Activated CD4-positive, alpha-beta T cell treated with anti-CD3 and anti-CD28 coated beads, Interleukin-2, amount 50 U/mL, for 4 hours (primary cell): ENCODE data around the gene IQGAP3.
"Not testable (repeated sequence)": the region's sequence is repeated elsewhere in the genome, so short reads cannot be mapped to it uniquely, and the experiment has no call there.

Experiments used
- DNase-seq, 2 experiments: peaks; one replicate each; pipeline ENCODE4 v3.0.0-alpha.2; 2020

Gene IQGAP3

GRCh38 chr1:156592158-156592909 lies 20.0 kb upstream of the IQGAP3 start:
- no peak for DNase-seq

GRCh38 chr1:156591432-156592157 lies 19.2 kb upstream of the IQGAP3 start, which contains the start of gene NAXE:
Gene NAXE, plus strand, starts transcription at chr1:156591776. Its CDS starts 29 bp downstream, at chr1:156591805.
- DNase-seq = peak; percentile 51 to 56

- DNase-seq = no peak
Measured at GRCh38 chr1:156591181-156591431, 18.7 kb upstream of the IQGAP3 start.

DNA sequence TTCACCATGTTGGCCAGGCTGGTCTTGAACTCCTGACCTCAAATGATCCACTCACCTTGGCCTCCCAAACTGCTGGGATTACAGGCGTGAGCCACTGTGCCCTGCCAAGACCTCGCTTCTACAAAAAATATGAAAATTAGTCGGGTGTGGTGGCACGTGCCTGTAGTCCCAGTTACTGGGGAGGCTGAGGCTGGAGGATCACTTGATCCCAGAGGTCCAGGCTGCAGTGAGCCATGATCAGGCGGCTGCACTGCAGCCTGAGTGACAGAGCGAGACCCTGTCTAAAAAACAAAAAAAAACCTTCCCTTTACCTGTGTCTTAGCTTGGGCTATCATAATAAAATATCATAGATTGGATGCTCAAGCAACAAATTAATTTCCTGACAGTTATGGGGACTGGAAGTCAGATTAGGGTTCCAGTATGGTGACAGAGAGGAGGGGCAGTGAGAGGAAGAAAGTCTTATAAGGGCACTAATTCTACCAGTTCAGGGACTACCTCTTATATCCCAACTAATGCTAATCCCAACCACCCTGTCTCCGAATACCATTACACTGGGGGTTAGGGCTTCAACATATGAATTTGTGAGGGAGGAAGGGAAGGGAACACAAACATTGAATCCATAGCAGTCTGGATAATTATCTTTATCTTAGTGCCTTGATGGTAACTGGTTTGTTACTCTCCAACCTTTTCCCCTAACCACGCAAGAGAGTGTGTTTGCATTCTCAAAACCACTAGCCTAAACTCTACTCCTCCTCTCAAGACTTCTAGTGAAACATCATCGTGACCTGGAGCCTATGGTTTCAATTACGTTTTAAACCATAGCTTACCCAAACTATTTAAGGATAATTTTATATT lies 18.2 kb upstream of the IQGAP3 start:
- DNase-seq = no peak

- no peak for DNase-seq
Measured at GRCh38 chr1:156589546-156589945, 17.2 kb upstream of the IQGAP3 start.

DNA sequence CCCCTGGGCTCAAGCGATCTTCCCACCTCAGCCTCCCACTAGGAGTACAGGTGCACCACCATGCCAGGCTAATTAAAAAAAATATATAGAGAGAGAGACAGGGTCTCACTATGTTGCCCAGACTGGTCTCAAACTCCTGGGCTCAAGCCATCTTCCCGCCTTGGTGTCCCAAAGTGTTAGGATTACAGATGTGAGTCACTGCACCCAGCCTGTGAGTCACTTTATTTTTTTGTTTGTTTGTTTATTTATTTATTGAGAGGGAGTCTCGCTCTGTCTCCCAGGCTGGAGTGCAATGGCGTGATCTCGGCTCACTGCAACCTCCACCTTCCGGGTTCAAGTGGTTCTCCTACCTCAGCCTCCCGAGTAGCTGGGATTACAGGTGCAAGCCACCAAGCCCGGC lies 15.6 kb upstream of the IQGAP3 start:
- not testable (repeated sequence) for DNase-seq

DNA sequence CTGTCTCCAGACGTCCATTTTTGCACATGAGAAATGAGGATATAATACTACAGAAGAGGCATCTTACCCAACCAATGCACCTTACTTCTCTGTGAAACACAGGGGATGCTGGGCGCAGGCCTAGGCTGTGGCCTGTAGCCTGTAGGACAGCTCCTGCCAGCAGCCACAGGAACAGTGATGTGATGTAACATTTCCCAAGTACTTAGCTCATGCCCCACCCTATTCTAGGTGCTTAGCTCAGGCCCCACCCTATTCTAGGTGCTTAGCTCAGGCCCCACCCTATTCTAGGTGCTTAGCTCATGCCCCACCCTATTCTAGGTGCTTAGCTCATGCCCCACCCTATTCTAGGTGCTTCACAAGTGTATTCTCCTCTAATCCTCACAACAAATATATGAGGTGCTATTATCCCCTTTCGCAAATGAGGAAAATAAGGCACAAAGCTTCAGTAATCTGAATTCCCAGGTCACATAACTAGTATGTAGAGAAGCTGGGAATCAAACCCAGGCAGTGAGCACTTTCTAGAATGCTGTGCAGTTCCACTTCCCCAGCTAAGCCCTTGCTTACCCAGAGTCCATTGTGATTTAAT lies 14.6 kb upstream of the IQGAP3 start:
- DNase-seq = no peak

- no peak for DNase-seq
Measured at GRCh38 chr1:156586323-156586722, 14.0 kb upstream of the IQGAP3 start.

DNA sequence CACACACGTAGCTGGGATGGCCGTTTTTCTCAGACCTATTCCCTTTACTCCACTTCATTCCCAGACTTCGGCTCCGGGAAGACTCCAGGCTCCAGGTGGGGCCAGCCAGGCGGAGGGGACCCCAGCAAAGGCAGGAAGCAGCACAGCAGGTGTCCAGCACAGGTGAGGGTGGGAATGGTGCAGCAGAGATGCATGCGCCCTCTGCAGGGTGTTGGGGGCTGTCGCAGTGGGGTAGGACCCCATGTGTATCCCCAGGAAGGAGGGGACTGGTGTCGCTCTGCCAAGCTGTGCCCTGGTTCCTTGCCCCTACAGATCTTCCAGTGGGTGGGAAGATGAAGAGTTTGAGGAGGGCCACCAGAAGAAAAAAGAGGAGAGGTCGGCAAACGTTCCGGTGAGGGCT lies 12.4 kb upstream of the IQGAP3 start:
- DNase-seq = no peak

DNA sequence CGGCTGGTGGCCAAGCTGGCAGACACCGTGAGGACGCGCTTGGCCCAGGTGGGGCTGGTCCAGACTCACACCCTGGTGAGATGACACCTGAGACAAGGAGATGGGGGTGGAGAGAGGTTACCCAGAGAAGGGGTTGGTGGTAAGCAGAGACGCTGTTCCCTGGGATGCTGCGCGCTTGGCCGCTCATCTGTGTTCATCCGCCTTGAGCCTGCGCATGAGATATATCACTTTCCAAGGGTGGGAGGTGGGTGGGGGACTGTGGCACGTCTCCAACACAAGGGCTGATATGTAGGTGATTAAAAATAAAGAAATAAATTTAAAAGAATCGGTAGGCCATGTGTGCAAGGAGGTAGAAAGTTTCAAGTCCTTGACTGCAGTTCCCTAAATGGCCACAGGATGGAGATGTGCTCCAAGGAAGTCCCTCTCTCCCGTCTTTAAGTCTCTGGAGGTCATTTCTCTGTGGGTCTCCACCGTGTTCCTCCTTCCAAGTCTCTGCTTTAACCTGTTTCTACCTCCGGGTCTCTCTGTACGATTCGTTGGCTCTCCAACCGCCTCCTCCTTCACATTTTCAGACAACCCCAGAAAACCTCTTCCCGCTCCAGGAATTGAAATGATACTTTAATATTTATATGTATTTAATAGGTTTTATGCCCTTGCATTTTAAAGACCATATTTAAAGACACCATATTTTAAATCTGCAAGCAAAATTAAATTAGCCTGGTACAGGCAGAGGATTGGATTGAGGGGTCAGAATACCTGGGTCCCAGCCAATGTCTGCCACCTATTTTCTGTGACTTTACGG lies 11.7 kb upstream of the IQGAP3 start:
- DNase-seq = peak; percentile 71 to 73

- DNase-seq = no peak
Measured at GRCh38 chr1:156582388-156583017, 10.1 kb upstream of the IQGAP3 start.

DNA sequence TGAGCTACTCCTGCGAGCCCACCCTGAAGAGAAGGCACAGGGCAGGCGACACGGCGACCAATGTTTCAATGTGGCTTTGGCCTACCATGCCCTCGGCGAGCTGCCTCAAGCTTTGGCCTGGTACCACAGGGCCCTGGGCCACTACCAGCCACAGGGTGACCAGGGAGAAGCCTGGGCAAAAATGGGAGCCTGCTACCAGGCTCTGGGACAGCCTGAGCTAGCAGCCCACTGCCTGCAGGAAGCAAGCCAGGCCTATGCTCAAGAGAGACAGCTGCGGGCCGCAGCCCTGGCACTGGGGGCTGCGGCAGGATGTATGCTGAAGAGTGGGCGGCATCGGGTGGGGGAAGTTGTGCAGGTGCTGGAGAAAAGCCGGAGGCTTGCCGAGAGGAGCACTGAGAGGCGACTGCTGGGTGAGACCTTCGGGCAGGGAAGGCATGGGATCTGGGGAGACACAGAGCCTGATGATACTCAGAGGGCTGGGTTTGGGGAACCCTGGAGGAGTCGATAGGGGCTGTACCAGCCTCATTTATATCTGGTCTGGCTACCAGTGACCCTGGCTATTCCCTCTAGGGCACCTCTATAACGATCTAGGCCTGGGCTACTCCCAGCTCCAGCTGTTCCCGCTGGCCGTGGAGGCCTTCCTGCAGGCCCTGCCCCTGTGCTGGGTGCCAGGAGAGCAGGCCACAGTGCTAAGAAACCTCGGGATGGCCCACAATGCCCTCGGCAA lies 9.5 kb upstream of the IQGAP3 start:
- peak in 1 of 2 experiments; percentile 15 for DNase-seq

DNA sequence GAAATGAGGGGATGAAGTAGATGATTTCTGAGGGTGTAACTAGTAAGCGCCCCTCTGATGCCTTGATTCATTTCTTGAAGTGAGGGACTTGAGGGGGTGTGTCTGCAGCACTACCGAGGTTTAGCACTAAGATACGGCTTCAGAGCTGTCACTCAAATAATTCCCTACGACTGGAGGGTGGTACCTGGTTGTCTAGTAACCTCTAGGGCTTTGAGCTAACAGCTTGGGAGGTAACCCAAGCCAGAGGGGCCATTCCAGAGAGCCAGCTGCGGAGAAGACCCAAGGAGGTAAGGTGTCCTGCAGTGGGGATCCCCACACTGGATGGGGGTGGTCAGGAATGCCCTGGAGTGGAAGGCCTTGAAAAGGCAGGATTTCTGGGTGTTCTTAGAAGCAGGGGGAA lies 7.1 kb upstream of the IQGAP3 start, which contains the start of gene TTC24:
TSS of gene TTC24 (plus strand) at position 252 of the 400 bp plus-strand sequence. CDS start 1,642 bp downstream, outside the sequence.
- no peak for DNase-seq

- no peak for DNase-seq
Measured at GRCh38 chr1:156578055-156578454, 5.7 kb upstream of the IQGAP3 start.

DNA sequence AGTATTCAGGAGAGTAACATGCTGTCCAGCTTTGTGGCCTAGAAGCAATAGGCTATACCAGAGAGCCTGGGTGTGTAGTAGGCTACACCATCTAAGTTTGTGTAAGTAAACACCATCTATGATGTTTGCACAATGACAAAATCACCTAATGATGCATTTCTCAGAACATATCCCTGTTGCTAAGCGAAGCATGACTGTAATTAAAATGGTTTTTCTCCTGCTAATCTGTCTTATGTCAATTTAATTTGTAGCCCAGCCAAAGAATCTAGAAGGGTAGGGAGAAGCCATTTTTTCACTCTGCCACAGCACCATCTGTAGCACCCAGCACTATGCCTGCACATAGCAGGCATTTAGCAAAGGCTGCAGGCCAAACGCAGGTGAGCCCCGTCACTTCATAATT lies 5.2 kb upstream of the IQGAP3 start:
- no peak for DNase-seq

DNA sequence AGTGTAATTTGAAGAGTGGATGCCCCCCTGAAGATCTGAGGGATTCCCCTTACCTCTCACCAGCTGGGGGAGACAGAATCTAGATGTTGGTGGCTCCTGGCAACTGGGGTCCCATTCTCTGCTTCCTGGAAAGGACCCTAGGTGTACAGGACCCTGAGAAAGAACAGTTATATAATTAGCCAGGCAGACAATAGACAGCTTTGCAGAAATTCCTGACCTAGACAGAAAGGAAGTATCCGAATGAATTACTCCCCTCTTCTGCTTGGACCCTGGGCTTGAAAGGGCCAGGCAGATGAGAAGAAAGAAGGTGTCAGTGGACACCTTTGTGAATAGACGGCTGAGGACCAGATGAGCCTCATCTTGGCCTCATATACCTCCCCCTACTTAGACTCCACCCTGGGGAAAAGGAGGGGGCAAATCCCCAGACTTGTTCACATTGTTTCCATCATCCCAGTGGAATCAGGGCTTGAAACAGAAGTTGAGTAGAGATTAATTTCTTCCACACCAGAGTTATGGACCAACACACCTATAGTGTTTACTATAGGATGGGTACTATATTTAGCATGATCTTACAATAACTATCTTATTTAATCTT lies 1.8 kb upstream of the IQGAP3 start:
- DNase-seq = no peak

DNA sequence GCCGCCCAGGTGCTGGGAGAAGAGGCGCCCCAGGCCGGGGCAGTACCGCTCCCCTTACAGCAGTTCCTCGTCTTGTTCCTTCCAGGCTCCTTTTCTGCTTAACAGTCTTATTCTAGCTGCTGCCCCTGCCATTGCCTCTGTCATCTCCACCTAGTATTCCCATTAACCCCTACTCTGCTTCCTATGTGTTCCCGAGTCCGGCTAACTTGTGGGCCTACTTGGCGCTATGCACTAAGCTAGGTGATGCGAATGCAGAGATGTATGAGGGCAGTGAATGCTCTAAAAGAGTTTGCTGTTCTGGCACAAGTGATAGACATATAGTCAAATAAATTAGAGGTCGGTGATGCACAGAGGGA lies 276 bp upstream of the IQGAP3 start:
- DNase-seq = no peak

GRCh38 chr1:156571261-156571852 lies 1.0 kb downstream of the IQGAP3 start:
- no peak for DNase-seq

DNA sequence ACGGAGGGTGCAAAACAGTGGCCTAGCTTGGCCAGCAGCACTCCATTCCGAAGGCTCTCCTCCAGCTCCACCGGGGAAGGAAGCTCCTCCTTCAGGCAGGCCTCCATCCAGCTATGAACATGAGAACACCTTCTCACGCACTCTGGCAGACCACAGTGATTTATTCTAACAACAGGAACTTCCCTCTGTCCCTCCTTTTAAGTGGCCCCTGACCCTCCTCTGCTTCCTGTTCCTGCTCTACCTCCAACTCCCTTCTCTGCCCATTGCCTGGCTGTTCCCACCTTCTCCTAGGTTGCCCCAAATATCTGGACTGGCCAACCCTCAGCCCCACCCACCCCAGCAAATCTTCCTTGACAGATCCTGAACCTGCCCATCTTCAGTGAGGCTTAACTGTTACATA lies 5.9 kb downstream of the IQGAP3 start:
- no peak for DNase-seq

DNA sequence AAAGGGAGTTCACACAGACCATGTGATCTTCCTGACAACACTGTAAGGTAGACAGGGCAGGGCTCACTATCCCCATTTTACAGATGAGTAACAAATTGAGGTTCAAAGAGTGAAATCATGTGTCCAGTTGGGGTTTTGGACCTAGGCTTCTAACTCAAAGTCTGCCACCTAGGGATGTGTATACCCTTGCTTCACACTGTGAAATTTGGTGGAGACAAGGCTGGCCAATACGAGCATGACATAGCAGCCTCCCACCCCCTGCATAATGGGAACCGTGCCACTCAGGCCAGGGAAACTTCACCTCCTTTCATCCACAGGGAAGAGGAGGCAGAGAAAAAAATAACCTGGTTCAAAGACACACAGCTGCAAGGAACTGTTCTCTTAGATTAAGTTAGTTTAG lies 6.8 kb downstream of the IQGAP3 start:
- no peak for DNase-seq
